Measurements from ENCODE around the gene SRCAP. TPM values are rescaled to one million over a fixed set of nuclear protein-coding genes. Genes with fewer than 3 reads are reported as not detected.
A peak's percentile ranks its signal among the peaks of the same experiment; 100 is the strongest.
"Not testable (repeated sequence)": the region's sequence is repeated elsewhere in the genome, so short reads cannot be mapped to it uniquely, and the experiment has no call there.

Gene SRCAP
- total RNA-seq, 4 donors from 2014 or later = 31.6 to 59.3 (median 41.0) TPM

- H3K27ac ChIP-seq (replicated peaks in 1 of 4) = peak overlapping the region; percentile 98 to 100 (median 100)
- intact Hi-C loops (cut with DNase I) = loop anchor here (5.0 to 10.0 kb wide), 2 partner anchors 37 to 265 kb away; partner anchors contain the start of gene DCTPP1
- H3K9me3 ChIP-seq = no peaks in the 10 kb centered on the region
- peak overlapping the region; percentile 88 to 100 (median 98) for H3K4me3 ChIP-seq
- peaks cover 27 to 28% (median 27%) of the 10 kb centered on the region in 4 donors for H3K4me1 ChIP-seq
- H3K36me3 ChIP-seq = peaks cover 38 to 49% (median 46%) of the 10 kb centered on the region in 4 donors
- no peaks in the 10 kb centered on the region for H3K27me3 ChIP-seq
- WGBS = 48% methylated on average over 8 of the region's 8 CpGs
- no peak for TF ChIP-seq POLR2AphosphoS5 (IDR thresholded peaks at IDR 0.05)
- TF ChIP-seq POLR2A (IDR thresholded peaks at IDR 0.05; ENCODE audit: low read depth) = no peak
- TF ChIP-seq CTCF (IDR thresholded peaks at IDR 0.05) = no peak
- TF ChIP-seq EP300 (IDR thresholded peaks at IDR 0.05) = no peak
- DNase-seq (ENCODE audit: extremely low spot score) = no peak
These were observed 686 bp downstream of the SRCAP start for GRCh38 chr16:30699615-30700099.

GRCh38 chr16:30700491-30700890, 1.5 kb downstream of the SRCAP start:
- intact Hi-C loops (cut with DNase I) = no loop called here
- no peaks in the 10 kb centered on the region for H3K9me3 ChIP-seq
- no peak for TF ChIP-seq POLR2AphosphoS5 (IDR thresholded peaks at IDR 0.05)
- TF ChIP-seq POLR2A (IDR thresholded peaks at IDR 0.05; ENCODE audit: low read depth) = no peak
- TF ChIP-seq CTCF (IDR thresholded peaks at IDR 0.05) = no peak
- no peak for TF ChIP-seq EP300 (IDR thresholded peaks at IDR 0.05)
- H3K4me3 ChIP-seq = no peak overlapping the region
- 35% methylated on average over 9 of the region's 9 CpGs for WGBS
- peak overlapping the region in 2 of 4 donors; percentile 8 to 13 for H3K27ac ChIP-seq (replicated peaks in 1 of 4)
- no peak for DNase-seq (ENCODE audit: extremely low spot score)
- no peaks in the 10 kb centered on the region for H3K27me3 ChIP-seq
- peaks cover 46 to 57% (median 54%) of the 10 kb centered on the region in 4 donors for H3K36me3 ChIP-seq
- H3K4me1 ChIP-seq = peaks cover 27 to 28% (median 27%) of the 10 kb centered on the region in 4 donors

GRCh38 chr16:30700971-30701370, 2.0 kb downstream of the SRCAP start:
- DNase-seq (ENCODE audit: extremely low spot score) = no peak
- intact Hi-C loops (cut with DNase I) = no loop called here
- Histone ChIP-seq H3K36me3 (peaks cover 51 to 62% (median 59%) of the 10 kb centered on the region in 4 donors), H3K4me3 (no peak overlapping the region), H3K27ac (replicated peaks in 1 of 4) (peak overlapping the region in 2 of 4 donors; percentile 8 to 13), H3K4me1 (peaks cover 27 to 28% (median 27%) of the 10 kb centered on the region in 4 donors), H3K9me3 (no peaks in the 10 kb centered on the region), H3K27me3 (no peaks in the 10 kb centered on the region)
- TF ChIP-seq CTCF (IDR thresholded peaks at IDR 0.05) (no peak), EP300 (IDR thresholded peaks at IDR 0.05) (no peak), POLR2AphosphoS5 (IDR thresholded peaks at IDR 0.05) (no peak), POLR2A (IDR thresholded peaks at IDR 0.05; ENCODE audit: low read depth) (no peak)
- WGBS = 80% methylated on average over 5 of the region's 5 CpGs

DNA sequence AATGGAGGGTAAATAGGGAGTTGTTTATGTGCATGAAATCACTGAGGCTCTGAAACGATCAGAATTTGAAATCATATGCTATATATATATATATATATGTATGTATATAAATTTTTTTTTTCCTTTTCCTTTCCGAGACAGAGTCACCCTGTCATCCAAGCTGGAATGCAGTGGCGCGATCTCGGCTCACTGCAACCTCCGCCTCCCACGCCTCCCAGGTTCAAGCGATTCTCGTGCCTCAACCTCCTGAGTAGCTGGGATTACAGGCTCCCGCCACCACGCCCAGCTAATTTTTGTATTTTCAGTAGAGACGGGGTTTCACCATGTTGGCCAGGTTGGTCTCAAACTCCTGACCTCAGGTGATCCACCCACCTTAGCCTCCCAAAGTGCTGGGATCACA, 4.1 kb downstream of the SRCAP start:
- H3K4me3 ChIP-seq; H3K9me3 ChIP-seq; H3K27me3 ChIP-seq; H3K27ac ChIP-seq (replicated peaks in 1 of 4); DNase-seq (ENCODE audit: extremely low spot score); intact Hi-C loops (cut with DNase I): not testable (repeated sequence)
- Histone ChIP-seq H3K36me3 (peaks cover 72 to 83% (median 80%) of the 10 kb centered on the region in 4 donors), H3K4me1 (peaks cover 19 to 21% (median 20%) of the 10 kb centered on the region in 4 donors)
- 91% methylated on average over 12 of the region's 12 CpGs for WGBS

- WGBS = 91% methylated on average over 10 of the region's 10 CpGs
- peaks cover 19 to 21% (median 20%) of the 10 kb centered on the region in 4 donors for H3K4me1 ChIP-seq
- H3K9me3 ChIP-seq = no peaks in the 10 kb centered on the region
- H3K27ac ChIP-seq (replicated peaks in 1 of 4) = no peak overlapping the region
- no peak overlapping the region for H3K4me3 ChIP-seq
- intact Hi-C loops (cut with DNase I) = no loop called here
- H3K27me3 ChIP-seq = no peaks in the 10 kb centered on the region
- no peak for DNase-seq (ENCODE audit: extremely low spot score)
- TF ChIP-seq EP300 (IDR thresholded peaks at IDR 0.05) = no peak
- TF ChIP-seq POLR2AphosphoS5 (IDR thresholded peaks at IDR 0.05) = no peak
- TF ChIP-seq CTCF (IDR thresholded peaks at IDR 0.05) = no peak
- no peak for TF ChIP-seq POLR2A (IDR thresholded peaks at IDR 0.05; ENCODE audit: low read depth)
- H3K36me3 ChIP-seq = peaks cover 81 to 92% (median 89%) of the 10 kb centered on the region in 4 donors
These were observed 5.0 kb downstream of the SRCAP start for GRCh38 chr16:30703971-30704370.

All from esophagus muscularis mucosa (tissue), 4 donors.